GM18858 (cell line): ENCODE data around the gene PRDM1.

ENCODE experiments used
- ATAC-seq: cut with Tn5 transposase; IDR thresholded peaks from one replicate; pipeline ENCODE4 v1.9.1; 2021; ENCODE audit not compliant: unreplicated experiment

Gene PRDM1

GRCh38 chr6:106094964-106095335 is 8.8 kb downstream of the PRDM1 start:
- ATAC-seq: no peak

- peak; percentile 35 for ATAC-seq
These were observed 11.5 kb downstream of the PRDM1 start for GRCh38 chr6:106097411-106098231.

DNA sequence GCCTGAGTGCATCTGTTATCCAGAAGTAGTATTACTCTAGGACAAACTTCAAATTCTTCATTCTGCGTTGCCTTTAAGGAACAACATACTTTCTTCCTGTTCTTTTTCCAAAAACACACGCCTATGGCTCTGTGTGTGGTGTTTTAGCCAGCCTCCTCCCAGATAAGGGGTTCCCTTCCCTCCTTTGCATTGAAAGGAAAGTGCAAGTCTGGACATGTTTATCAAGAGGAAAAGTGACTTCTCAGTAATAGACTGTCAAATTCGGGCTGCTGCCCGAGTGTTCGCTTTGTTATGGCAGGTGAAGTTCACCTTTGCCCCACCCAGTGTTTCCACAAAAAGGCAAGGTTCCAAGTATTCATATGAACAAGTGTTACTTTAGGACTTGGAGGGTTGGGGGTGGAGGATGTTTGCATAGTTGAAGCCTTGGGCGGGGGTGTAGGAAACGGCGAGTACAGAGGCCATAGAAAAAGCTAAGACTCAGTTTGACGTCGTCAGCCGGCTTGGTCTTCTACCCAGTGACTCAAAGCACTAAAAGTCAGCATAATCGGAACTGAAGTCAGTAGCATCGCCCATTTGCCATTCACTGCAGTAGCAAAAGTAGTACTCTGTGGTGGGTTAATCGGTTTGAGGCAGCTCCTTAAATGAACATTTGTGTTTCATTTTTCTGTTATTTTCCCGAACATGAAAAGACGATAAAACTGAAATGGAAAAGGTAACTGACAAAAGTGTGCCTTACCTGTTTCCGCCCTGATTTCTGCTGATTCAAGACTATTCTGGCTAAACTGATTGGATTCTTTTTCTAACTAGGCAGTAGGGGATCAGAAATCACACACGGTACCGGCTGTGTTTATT is 12.5 kb downstream of the PRDM1 start:
- ATAC-seq: no peak

GRCh38 chr6:106099235-106099537 is 13.1 kb downstream of the PRDM1 start:
- ATAC-seq: no peak

GRCh38 chr6:106100755-106101154 is 14.6 kb downstream of the PRDM1 start:
- no peak for ATAC-seq

DNA sequence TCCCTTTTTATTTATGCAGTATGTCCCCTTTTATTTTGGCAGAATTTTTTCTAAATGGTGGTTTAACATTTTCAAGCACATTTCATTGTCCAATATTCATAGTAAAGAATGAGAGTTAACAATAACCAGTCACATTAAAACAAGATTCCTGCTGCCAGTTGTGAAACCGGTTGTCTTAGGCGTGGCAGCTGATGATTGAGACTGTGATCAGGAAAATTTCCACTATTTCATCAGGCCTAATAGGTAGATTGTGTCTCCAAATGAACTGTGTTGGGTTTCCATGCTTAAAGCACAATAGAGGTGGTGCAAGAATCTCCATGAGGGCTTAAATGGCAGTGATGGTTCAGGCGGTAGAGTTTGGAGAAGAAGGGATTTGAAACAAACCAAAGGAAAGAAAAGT is 15.3 kb downstream of the PRDM1 start:
- ATAC-seq: no peak

GRCh38 chr6:106102034-106102433 is 15.9 kb downstream of the PRDM1 start:
- ATAC-seq: peak; percentile 53

GRCh38 chr6:106102967-106103727 is 17.0 kb downstream of the PRDM1 start:
- no peak for ATAC-seq

- peak; percentile 27 for ATAC-seq
These were observed 17.6 kb downstream of the PRDM1 start for GRCh38 chr6:106103728-106104109.

DNA sequence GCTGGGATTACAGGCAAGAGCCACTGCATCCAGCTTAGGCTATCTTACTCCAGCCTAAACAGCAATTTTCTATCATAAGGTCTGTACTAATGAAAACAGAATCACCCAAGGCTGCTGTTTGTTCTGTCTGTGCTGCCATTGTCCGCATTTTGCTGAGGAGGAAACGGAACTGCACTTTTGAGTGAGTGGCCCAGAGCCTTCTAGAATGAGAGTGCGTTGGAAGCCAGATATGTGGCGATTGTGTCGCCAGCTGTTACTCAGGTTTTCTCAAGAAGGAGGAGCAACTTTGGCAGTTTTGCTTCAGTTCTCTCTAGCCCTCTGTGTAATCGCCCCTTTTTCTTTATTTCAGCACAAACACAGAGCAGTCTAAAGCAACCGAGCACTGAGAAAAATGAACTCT is 18.3 kb downstream of the PRDM1 start:
- no peak for ATAC-seq

GRCh38 chr6:106104941-106105340 is 18.8 kb downstream of the PRDM1 start:
- ATAC-seq: no peak

GRCh38 chr6:106105493-106105892 is 19.4 kb downstream of the PRDM1 start:
- ATAC-seq: no peak

GRCh38 chr6:106106276-106107042 is 20.3 kb downstream of the PRDM1 start:
- no peak for ATAC-seq

DNA sequence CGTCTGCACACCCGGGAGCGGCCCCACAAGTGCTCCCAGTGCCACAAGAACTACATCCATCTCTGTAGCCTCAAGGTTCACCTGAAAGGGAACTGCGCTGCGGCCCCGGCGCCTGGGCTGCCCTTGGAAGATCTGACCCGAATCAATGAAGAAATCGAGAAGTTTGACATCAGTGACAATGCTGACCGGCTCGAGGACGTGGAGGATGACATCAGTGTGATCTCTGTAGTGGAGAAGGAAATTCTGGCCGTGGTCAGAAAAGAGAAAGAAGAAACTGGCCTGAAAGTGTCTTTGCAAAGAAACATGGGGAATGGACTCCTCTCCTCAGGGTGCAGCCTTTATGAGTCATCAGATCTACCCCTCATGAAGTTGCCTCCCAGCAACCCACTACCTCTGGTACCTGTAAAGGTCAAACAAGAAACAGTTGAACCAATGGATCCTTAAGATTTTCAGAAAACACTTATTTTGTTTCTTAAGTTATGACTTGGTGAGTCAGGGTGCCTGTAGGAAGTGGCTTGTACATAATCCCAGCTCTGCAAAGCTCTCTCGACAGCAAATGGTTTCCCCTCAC is 21.0 kb downstream of the PRDM1 start:
- ATAC-seq: no peak

GRCh38 chr6:106108129-106108528 is 22.0 kb downstream of the PRDM1 start:
- ATAC-seq: no peak

DNA sequence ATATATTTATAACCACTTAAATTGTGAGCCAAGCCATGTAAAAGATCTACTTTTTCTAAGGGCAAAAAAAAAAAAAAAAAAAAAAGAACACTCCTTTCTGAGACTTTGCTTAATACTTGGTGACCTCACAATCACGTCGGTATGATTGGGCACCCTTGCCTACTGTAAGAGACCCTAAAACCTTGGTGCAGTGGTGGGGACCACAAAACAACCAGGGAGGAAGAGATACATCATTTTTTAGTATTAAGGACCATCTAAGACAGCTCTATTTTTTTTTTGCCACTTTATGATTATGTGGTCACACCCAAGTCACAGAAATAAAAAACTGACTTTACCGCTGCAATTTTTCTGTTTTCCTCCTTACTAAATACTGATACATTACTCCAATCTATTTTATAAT is 22.9 kb downstream of the PRDM1 start:
- no peak for ATAC-seq

DNA sequence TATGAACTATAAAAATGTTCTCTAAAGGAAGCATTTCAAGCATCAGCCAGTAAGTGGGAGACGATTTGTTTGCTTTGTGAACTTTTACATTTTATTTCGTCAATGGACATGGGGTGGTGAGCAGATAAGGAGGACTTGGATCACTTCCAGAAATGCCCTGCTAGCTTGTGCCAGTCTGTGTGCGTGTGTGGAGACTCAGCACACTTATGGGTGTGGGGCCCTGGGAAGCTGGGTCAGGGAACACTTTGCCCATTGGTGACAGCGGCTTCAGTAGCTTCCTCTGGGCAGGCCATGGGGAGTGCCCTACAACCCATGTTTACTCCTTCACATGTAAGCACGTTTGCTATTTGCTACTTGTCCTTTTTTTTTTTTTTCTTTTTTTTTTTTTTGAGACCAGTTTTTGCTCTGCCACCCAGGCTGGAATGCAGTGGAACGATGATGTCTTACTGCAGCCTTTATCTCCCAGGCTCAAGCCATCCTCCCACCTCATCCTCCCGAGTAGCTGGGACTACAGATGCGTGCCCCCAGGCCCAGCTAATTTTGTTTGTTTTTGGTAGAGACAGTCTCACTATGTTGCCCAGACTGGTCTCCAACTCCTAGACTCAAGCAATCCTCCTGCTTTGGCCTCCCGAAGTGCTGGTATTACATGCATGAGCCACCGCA is 24.2 kb downstream of the PRDM1 start:
- no peak for ATAC-seq

- no peak for ATAC-seq
These were observed 26.3 kb downstream of the PRDM1 start for GRCh38 chr6:106112433-106112832.

GRCh38 chr6:106113256-106113959 is 27.3 kb downstream of the PRDM1 start:
- ATAC-seq: no peak
